Brain microvascular endothelial cell (primary cell): Measurements from ENCODE around the gene JAGN1.
A peak's percentile ranks its signal among the peaks of the same experiment; 100 is the strongest.
"Not testable (repeated sequence)": the region's sequence is repeated elsewhere in the genome, so short reads cannot be mapped to it uniquely, and the experiment has no call there.

ENCODE experiments used
- DNase-seq: peaks from one replicate; pipeline ENCODE4 v3.0.0-alpha.2; 2020
- H3K27ac ChIP-seq: fragments of 250-450 bp; sonication (Bioruptor Pico); 2 replicates; pipeline ENCODE4 v1.5.1; 2020; ENCODE audit warnings: mild to moderate bottlenecking, moderate library complexity
- H3K27me3 ChIP-seq: fragments of 250-450 bp; sonication (Bioruptor Pico); replicated peaks from 2 replicates; pipeline ENCODE4 v1.5.1; 2020; ENCODE audit warnings: mild to moderate bottlenecking
- H3K36me3 ChIP-seq: fragments of 250-450 bp; sonication (Bioruptor Pico); replicated peaks from 2 replicates; pipeline ENCODE4 v1.5.1; 2020; ENCODE audit warnings: mild to moderate bottlenecking
- H3K4me3 ChIP-seq: 2 replicates; pipeline ENCODE4 v1.5.1; 2011; ENCODE audit warnings: low read depth, mild to moderate bottlenecking, control low read depth, low read length, moderate library complexity
- in situ Hi-C: cut with HindIII; loops from 2 replicates; pipeline ENCODE4 v1.10.0; 2017; ENCODE audit warnings: low sequenced_read_pairs, low pct_ligation_motif_present
- TF ChIP-seq, protein P1 (sequence below): IDR thresholded peaks from 2 replicates; pipeline ENCODE4 v1.5.1; 2011; ENCODE audit warnings: low read depth, mild to moderate bottlenecking, moderate library complexity, low read length, control low read depth, inconsistent platforms; ENCODE audit errors: missing control alignments

The JAGN1 gene

DNA sequence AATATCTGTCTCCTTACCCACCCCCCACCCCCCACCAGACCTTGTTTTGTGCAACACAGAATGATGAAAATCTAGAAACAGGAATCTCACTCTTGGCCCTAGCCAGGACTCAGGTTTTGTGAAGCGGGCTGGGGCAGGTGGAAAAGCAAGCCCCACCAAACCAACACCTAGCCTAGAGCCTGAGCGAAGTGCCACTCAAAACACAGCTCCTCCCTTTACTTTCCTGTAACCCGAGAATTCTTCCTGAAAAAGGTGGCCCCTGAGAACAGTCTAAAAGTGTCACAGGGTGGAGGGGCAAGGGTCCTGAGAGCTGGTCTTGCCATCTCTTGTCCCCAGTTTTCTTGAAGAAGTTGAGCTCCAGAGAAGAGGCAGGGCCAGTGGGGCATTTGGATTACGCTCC is 29.2 kb upstream of the JAGN1 start:
- in situ Hi-C loops: no loop called here
- no peaks in the 10 kb centered on the region for H3K36me3 ChIP-seq
- no peaks in the 10 kb centered on the region for H3K27me3 ChIP-seq
- no peak overlapping the region for H3K4me3 ChIP-seq
- TF ChIP-seq, protein P1, sequence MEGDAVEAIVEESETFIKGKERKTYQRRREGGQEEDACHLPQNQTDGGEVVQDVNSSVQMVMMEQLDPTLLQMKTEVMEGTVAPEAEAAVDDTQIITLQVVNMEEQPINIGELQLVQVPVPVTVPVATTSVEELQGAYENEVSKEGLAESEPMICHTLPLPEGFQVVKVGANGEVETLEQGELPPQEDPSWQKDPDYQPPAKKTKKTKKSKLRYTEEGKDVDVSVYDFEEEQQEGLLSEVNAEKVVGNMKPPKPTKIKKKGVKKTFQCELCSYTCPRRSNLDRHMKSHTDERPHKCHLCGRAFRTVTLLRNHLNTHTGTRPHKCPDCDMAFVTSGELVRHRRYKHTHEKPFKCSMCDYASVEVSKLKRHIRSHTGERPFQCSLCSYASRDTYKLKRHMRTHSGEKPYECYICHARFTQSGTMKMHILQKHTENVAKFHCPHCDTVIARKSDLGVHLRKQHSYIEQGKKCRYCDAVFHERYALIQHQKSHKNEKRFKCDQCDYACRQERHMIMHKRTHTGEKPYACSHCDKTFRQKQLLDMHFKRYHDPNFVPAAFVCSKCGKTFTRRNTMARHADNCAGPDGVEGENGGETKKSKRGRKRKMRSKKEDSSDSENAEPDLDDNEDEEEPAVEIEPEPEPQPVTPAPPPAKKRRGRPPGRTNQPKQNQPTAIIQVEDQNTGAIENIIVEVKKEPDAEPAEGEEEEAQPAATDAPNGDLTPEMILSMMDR: no peak
- no peak overlapping the region for H3K27ac ChIP-seq
- DNase-seq: no peak

DNA sequence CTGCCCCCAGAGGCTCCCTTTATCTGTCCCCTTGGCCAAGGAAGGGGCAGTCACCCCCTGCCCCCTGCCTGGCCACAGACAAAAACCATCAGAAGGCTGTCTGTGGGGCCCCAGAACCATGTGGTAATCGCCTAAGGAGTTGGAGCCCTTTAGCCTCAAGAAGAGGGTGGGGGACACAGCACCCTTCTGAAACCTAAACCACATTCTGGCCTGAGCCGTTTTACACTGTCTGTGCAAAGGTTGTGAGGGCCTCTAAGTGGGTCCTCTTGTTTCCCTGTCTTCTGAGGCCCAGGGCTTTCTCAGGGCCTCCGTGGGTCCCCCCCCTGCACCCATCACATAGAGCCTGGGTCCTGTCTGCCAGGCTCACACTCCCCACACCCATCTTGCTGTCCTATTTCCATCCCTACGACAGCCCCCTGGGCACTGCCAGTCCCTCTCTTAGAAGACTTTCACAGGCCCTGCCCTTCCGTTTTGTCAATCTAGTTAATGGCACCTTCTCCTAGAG is 28.7 kb upstream of the JAGN1 start:
- no peaks in the 10 kb centered on the region for H3K27me3 ChIP-seq
- in situ Hi-C loops: no loop called here
- H3K27ac ChIP-seq: no peak overlapping the region
- TF ChIP-seq, protein P1: no peak
- H3K4me3 ChIP-seq: no peak overlapping the region
- no peak for DNase-seq
- no peaks in the 10 kb centered on the region for H3K36me3 ChIP-seq

DNA sequence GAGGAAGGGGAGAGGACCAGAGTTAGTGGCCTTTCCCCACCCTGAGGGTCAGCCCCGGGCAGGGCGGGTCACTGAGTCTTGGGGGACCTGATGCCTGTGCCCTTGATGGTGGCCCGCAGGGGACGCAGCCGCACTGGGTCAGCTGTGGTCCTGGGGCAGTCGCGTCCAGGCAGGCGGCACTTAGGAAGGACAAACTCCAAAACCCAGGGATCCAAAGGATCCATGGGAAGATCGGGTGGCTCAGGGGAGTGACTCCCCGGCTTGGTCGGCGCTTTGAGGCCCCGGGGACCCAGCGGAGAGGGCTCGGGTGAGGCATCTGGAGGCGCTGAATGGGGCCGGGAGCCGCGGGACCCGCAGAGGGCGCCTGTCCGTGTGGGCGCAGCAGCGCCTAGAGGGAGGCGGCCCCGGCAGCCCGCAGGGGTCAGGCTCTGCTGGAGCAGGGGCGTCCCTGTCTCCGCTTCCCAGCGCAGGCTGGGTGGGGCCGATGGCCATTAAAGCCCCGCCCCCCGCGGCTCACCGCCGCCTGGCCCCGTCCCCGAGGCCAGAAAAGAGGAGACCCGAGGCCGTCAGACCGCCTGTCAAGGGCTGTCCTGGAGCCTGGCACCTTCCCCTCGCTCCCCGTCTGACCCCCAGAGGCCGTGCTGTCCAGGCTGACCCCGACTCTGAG is 27.9 kb upstream of the JAGN1 start:
- Histone ChIP-seq H3K27me3 (no peaks in the 10 kb centered on the region), H3K36me3 (no peaks in the 10 kb centered on the region), H3K4me3 (peak overlapping the region; percentile 20), H3K27ac (no peak overlapping the region)
- no peak for DNase-seq
- TF ChIP-seq, protein P1: peak; percentile 53
- in situ Hi-C loops: no loop called here

DNA sequence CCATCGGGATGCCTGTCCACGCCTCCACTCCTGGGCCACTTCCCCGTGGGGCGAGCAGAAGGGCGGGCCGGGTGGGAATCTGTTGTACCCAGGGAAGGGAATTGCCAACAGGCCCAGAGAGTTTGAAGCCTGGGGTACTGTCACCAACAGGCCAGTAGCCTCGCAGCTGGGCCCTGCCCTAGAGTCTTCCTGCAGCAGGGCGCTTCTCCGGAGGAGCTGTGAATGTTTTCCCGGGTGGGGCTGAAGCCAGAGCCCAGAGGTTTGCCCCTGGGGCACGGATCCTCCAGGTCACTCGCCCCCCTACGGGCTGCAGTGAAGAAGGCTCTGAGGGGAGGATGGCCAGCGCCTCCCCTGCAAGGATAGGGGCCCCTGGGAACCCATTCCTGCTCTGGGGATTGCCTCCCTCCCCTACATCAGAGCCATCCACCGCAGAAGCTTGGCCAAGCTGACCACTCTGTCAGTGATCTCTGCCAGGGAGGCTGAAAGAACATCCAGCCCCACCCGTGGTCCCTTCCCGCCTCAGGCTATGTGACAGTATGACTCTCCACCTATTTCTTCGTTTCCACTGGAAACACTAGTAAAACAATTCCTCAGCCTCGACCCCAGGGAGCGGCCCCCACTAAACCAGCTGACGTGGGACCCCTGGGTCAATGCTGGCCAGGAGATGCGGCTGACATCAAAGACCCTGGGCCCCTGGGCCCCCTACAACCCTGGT is 27.2 kb upstream of the JAGN1 start:
- DNase-seq: no peak
- no peaks in the 10 kb centered on the region for H3K36me3 ChIP-seq
- H3K27ac ChIP-seq: no peak overlapping the region
- in situ Hi-C loops: no loop called here
- H3K4me3 ChIP-seq: peak overlapping the region; percentile 20
- H3K27me3 ChIP-seq: no peaks in the 10 kb centered on the region
- TF ChIP-seq, protein P1: no peak

DNA sequence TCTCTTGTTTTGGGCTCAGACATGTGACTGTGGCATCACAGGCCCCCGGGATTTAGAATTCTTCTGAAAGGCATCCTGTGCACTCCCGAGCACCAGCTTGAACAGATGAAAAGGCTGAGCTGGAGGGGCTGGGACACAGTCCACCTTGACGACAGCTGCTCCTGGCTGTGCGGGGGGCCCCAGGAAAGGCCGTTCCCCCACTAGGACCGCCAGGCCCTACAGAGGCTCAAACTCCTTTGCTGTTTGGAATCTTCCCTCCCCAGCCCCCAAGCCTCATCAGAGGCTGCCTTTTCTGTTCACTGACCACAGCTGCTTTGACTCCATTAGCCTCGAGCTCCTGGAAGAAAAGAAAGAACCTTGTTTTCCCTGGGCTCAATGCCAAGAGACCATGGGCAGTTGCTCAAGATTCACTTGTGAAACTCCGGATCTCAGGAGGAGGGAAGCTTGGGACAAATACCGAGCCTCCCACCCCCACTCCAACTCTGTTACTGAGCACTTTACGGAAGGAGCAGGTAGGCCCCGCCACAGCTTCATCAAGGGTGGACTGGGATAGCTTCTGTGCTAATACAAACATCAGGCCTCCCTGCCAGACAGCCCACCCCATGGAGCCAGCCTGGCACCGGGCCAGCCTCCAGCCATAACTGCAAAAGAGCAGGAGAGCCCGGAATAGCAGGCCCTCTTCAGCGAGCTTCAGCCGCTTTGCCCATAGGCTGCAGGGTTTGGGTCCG is 26.0 kb upstream of the JAGN1 start:
- peak; percentile 76 for DNase-seq
- no peak overlapping the region for H3K27ac ChIP-seq
- in situ Hi-C loops: no loop called here

DNA sequence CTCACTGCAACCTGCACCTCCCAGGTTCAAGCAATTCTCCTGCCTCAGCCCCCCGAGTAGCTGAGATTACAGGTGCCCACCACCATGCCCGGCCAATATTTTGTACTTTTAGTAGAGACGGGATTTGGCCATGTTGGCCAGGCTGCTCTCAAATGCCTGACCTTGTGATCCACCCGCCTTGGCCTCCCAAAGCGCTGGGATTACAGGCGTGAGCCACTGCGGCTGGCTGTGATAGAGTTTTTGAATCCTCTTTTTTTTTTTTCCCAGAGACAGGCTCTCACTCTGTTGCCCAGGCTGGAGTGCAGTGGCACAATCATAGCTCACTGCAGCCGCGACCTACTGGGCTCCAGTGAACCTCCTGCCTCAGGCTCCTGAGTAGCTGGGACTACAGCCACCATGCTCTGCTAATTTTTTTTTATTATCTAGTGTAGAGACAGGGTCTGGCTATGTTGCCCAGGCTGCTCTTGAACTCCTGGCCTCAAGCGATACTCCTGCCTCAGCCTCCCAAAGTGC is 25.2 kb upstream of the JAGN1 start:
- H3K27me3 ChIP-seq, in situ Hi-C loops, DNase-seq, H3K27ac ChIP-seq, H3K36me3 ChIP-seq, H3K4me3 ChIP-seq: not testable (repeated sequence)

More for the DNA sequence above, 26.0 kb upstream of the JAGN1 start:
- no peaks in the 10 kb centered on the region for H3K36me3 ChIP-seq
- TF ChIP-seq, protein P1: no peak
- no peak overlapping the region for H3K4me3 ChIP-seq
- no peaks in the 10 kb centered on the region for H3K27me3 ChIP-seq
